Panc1 (cell line): Measurements from ENCODE around the gene CALR. TPM values are rescaled to one million over a fixed set of nuclear protein-coding genes. Genes with fewer than 3 reads are reported as not detected.

Experiments used
- ATAC-seq: fragments of 200-7000 bp; cut with Tn5 transposase; 2 replicates; pipeline ENCODE4 v1.9.1; 2020; ENCODE audit warnings: mild to moderate bottlenecking, moderate library complexity
- BruUV-seq: library from RNA; stranded (reverse); fragments of 400-500 nt; replicated peaks from 2 replicates; lab custom pipeline; 2021; lab: Mats Ljungman, UMichigan
- CTCF ChIA-PET: fragments of 300-600 bp; sonication (Branson Sonifier 250); formaldehyde crosslinking; loops from one replicate; lab custom pipeline; 2022; ENCODE audit warnings: antibody characterized with exemption; lab: Charles Lee
- POLR2A ChIA-PET: fragments of 300-600 bp; sonication (Branson Sonifier 250); formaldehyde crosslinking; loops from one replicate; lab custom pipeline; 2022; ENCODE audit warnings: antibody characterized with exemption; lab: Charles Lee
- DNase-seq: peaks from one replicate; pipeline ENCODE4 v3.0.0-alpha.2; 2010; ENCODE audit warnings: low read depth, low spot score
- H3K27ac ChIP-seq: 2 replicates; pipeline ENCODE4 v1.5.1; 2011; ENCODE audit warnings: mild to moderate bottlenecking, low read length, inconsistent platforms
- H3K27me3 ChIP-seq: fragments of 200-500 bp; sonication (Bioruptor generic); 2 replicates; pipeline ENCODE4 v1.6.0; 2014; ENCODE audit warnings: low read length, inconsistent platforms; ENCODE audit not compliant: control insufficient read depth, insufficient read depth
- H3K36me3 ChIP-seq: fragments of 200-500 bp; sonication (Bioruptor generic); 2 replicates; pipeline ENCODE4 v1.5.1; 2014; ENCODE audit warnings: inconsistent platforms, mild to moderate bottlenecking, low read length, moderate library complexity; ENCODE audit not compliant: control insufficient read depth, insufficient read depth
- H3K4me1 ChIP-seq: 2 replicates; pipeline ENCODE4 v1.5.1; 2011; ENCODE audit warnings: inconsistent platforms, mild to moderate bottlenecking, low read length, moderate library complexity; ENCODE audit not compliant: control insufficient read depth, insufficient read depth
- H3K4me3 ChIP-seq, 2 experiments: 2 replicates each; pipeline ENCODE4 v1.5.1; 2011 to 2012; ENCODE audit warnings: low read depth in 2 of 2, low read length in 2 of 2, mild to moderate bottlenecking in 2 of 2, inconsistent platforms in 1 of 2, moderate library complexity in 1 of 2
- H3K9me3 ChIP-seq: fragments of 200-500 bp; sonication (Bioruptor generic); 2 replicates; pipeline ENCODE4 v1.5.1; 2014; ENCODE audit warnings: low read depth, mild to moderate bottlenecking, inconsistent platforms, low read length, moderate library complexity; ENCODE audit not compliant: control insufficient read depth, insufficient read depth
- POLR2AphosphoS5 ChIP-seq: IDR thresholded peaks from 2 replicates; pipeline ENCODE4 v1.6.1; 2012; ENCODE audit warnings: mild to moderate bottlenecking, low read depth, low read length, moderate library complexity
- SIN3A ChIP-seq: IDR thresholded peaks from 2 replicates; pipeline ENCODE4 v1.6.1; 2012; ENCODE audit warnings: low read depth, mild to moderate bottlenecking, low read length, moderate library complexity, borderline replicate concordance; ENCODE audit not compliant: insufficient read depth
- TCF7L2 ChIP-seq: IDR thresholded peaks from 2 replicates; pipeline ENCODE4 v1.6.1; 2011; ENCODE audit warnings: mild to moderate bottlenecking, low read depth, low read length, inconsistent platforms
- in situ Hi-C: cut with HindIII; loops from 2 replicates; pipeline ENCODE4 v1.10.0; 2016; ENCODE audit warnings: low sequenced_read_pairs, low pct_unique_long_range_greater_than_20kb
- intact Hi-C: fragments of 100-400 bp; cut with micrococcal nuclease; formaldehyde crosslinking; loops from one replicate; pipeline ENCODE4 v1.10.0; 2022; ENCODE audit not compliant: unreplicated experiment
- total RNA-seq: library from RNA; stranded (reverse); gene quantifications from one replicate; pipeline ENCODE4 v1.2.1, GENCODE V29; 2021; ENCODE audit not compliant: unreplicated experiment
- TF ChIP-seq, protein P1 (sequence below), 2 experiments: IDR thresholded peaks; 2 replicates each; pipeline ENCODE4 v1.6.1; 2011 to 2012; ENCODE audit warnings: low read depth in 2 of 2, control low read depth in 1 of 2, low read length in 1 of 2, mild to moderate bottlenecking in 1 of 2, moderate library complexity in 1 of 2; ENCODE audit not compliant: insufficient read depth in 1 of 2
- TF ChIP-seq, protein P2 (sequence below): fragments of 450-650 bp; IDR thresholded peaks from 2 replicates; pipeline ENCODE4 v1.5.1; 2017; ENCODE audit warnings: mild to moderate bottlenecking

Gene CALR
- total RNA-seq, 1 experiment from 2014 or later = 1,060 TPM

DNA sequence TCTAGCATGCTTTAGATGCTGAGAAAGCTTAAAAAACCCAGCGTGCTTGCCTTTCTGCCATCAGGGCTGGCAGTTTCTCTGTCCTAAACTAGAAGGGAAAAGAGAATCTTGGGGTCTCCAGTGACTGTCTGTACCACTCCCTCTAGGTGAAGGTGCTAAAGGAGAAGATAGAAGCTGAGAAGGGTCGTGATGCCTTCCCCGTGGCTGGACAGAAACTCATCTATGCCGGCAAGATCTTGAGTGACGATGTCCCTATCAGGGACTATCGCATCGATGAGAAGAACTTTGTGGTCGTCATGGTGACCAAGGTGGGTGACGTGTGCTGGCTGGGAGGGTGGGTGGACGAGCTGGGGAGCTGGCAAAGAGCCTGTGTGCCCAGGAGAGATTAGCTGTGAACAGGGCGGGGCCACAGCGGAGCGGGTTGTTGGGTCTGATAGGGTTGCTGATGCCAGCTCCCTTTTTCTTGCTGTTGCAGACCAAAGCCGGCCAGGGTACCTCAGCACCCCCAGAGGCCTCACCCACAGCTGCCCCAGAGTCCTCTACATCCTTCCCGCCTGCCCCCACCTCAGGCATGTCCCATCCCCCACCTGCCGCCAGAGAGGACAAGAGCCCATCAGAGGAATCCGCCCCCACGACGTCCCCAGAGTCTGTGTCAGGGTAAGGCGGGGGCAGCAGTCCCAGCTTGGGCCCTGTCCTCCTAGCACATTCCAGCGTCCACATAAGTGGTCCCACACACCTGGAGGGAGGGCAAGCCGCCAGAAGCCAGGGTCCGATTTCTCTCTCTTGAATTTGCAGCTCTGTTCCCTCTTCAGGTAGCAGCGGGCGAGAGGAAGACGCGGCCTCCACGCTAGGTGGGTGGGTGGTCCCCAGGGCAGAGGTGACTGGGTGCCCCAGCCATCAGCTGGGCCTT, 9.5 kb downstream of the CALR start:
- Histone ChIP-seq H3K4me1 (peaks cover 20% of the 10 kb centered on the region), H3K36me3 (peaks cover 13% of the 10 kb centered on the region), H3K4me3 (no peak overlapping the region), H3K27me3 (no peaks in the 10 kb centered on the region), H3K27ac (peak overlapping the region; percentile 98; the same call in 1 of the 2 replicates), H3K9me3 (no peaks in the 10 kb centered on the region)
- no peak for TF ChIP-seq TCF7L2
- TF ChIP-seq, protein P1, sequence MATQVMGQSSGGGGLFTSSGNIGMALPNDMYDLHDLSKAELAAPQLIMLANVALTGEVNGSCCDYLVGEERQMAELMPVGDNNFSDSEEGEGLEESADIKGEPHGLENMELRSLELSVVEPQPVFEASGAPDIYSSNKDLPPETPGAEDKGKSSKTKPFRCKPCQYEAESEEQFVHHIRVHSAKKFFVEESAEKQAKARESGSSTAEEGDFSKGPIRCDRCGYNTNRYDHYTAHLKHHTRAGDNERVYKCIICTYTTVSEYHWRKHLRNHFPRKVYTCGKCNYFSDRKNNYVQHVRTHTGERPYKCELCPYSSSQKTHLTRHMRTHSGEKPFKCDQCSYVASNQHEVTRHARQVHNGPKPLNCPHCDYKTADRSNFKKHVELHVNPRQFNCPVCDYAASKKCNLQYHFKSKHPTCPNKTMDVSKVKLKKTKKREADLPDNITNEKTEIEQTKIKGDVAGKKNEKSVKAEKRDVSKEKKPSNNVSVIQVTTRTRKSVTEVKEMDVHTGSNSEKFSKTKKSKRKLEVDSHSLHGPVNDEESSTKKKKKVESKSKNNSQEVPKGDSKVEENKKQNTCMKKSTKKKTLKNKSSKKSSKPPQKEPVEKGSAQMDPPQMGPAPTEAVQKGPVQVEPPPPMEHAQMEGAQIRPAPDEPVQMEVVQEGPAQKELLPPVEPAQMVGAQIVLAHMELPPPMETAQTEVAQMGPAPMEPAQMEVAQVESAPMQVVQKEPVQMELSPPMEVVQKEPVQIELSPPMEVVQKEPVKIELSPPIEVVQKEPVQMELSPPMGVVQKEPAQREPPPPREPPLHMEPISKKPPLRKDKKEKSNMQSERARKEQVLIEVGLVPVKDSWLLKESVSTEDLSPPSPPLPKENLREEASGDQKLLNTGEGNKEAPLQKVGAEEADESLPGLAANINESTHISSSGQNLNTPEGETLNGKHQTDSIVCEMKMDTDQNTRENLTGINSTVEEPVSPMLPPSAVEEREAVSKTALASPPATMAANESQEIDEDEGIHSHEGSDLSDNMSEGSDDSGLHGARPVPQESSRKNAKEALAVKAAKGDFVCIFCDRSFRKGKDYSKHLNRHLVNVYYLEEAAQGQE (IDR thresholded peaks at IDR 0.05; ENCODE audit: insufficient read depth in 1 of 2, low read depth in 2 of 2, low read length in 1 of 2) = no peak
- TF ChIP-seq POLR2AphosphoS5 = no peak
- TF ChIP-seq, protein P2, sequence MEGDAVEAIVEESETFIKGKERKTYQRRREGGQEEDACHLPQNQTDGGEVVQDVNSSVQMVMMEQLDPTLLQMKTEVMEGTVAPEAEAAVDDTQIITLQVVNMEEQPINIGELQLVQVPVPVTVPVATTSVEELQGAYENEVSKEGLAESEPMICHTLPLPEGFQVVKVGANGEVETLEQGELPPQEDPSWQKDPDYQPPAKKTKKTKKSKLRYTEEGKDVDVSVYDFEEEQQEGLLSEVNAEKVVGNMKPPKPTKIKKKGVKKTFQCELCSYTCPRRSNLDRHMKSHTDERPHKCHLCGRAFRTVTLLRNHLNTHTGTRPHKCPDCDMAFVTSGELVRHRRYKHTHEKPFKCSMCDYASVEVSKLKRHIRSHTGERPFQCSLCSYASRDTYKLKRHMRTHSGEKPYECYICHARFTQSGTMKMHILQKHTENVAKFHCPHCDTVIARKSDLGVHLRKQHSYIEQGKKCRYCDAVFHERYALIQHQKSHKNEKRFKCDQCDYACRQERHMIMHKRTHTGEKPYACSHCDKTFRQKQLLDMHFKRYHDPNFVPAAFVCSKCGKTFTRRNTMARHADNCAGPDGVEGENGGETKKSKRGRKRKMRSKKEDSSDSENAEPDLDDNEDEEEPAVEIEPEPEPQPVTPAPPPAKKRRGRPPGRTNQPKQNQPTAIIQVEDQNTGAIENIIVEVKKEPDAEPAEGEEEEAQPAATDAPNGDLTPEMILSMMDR = no peak
- no peak for TF ChIP-seq SIN3A
- BruUV-seq = no TSS peak
- DNase-seq = no peak
- POLR2A ChIA-PET = no interaction called here
- no peak for ATAC-seq
- intact Hi-C loops (no loop called here), in situ Hi-C loops (no loop called here)
- CTCF ChIA-PET = no interaction called here

DNA sequence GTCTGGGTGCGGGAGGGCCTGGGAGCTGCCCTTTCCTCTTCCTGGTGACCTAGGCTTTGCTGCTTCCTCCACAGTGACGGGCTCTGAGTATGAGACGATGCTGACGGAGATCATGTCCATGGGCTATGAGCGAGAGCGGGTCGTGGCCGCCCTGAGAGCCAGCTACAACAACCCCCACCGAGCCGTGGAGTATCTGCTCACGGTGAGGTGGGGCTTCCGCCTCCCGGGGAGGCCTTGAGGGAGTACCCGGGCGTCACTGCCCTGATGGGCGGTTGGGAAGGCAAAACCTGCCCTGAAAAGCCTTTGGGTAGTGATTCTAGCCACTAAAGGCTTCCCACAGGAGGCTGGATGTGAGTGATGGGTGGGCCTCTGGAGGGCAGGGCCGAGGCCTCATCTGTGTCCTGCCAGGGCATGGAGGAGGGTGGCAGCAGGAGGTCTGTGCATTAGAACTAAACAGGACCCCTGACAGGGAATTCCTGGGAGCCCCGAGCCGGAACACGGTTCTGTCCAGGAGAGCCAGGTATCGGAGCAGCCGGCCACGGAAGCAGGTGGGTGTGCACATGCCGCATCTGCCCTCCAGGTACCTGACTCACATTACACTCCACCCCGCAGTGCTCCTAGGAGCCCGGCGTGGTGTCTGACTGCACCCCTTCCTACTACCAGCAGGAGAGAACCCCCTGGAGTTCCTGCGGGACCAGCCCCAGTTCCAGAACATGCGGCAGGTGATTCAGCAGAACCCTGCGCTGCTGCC, 10.4 kb downstream of the CALR start:
- peaks cover 13% of the 10 kb centered on the region for H3K36me3 ChIP-seq
- H3K27me3 ChIP-seq = no peaks in the 10 kb centered on the region
- no peak for ATAC-seq
- H3K4me3 ChIP-seq = no peak overlapping the region
- TF ChIP-seq POLR2AphosphoS5 = no peak
- TF ChIP-seq SIN3A = no peak
- TF ChIP-seq TCF7L2 = no peak
- TF ChIP-seq, protein P1 (IDR thresholded peaks at IDR 0.05; ENCODE audit: insufficient read depth in 1 of 2, low read depth in 2 of 2, low read length in 1 of 2) = no peak
- TF ChIP-seq, protein P2 = no peak
- BruUV-seq = no TSS peak
- peaks cover 25% of the 10 kb centered on the region for H3K4me1 ChIP-seq
- H3K27ac ChIP-seq = no peak overlapping the region
- no peaks in the 10 kb centered on the region for H3K9me3 ChIP-seq
- in situ Hi-C loops (no loop called here), intact Hi-C loops (no loop called here)
- no peak for DNase-seq
- POLR2A ChIA-PET = no interaction called here
- CTCF ChIA-PET = no interaction called here
